Measurements from ENCODE around the gene CT45A1. TPM values are rescaled to one million over a fixed set of nuclear protein-coding genes. Genes with fewer than 3 reads are reported as not detected.
A peak's percentile ranks its signal among the peaks of the same experiment; 100 is the strongest.
"Not testable (repeated sequence)": the region's sequence is repeated elsewhere in the genome, so short reads cannot be mapped to it uniquely, and the experiment has no call there.

The CT45A1 gene, protein sequence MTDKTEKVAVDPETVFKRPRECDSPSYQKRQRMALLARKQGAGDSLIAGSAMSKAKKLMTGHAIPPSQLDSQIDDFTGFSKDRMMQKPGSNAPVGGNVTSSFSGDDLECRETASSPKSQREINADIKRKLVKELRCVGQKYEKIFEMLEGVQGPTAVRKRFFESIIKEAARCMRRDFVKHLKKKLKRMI
- not detected in 2 replicates for total RNA-seq (2022)
- Bru-seq, nascent RNA, result not detected
- BruChase-seq, experiment 1, labeled RNA remaining after a 6-hour chase, result not detected
- BruChase-seq, experiment 2, labeled RNA remaining after a 2-hour chase, result not detected
- long read RNA-seq, result 0 reads

DNA sequence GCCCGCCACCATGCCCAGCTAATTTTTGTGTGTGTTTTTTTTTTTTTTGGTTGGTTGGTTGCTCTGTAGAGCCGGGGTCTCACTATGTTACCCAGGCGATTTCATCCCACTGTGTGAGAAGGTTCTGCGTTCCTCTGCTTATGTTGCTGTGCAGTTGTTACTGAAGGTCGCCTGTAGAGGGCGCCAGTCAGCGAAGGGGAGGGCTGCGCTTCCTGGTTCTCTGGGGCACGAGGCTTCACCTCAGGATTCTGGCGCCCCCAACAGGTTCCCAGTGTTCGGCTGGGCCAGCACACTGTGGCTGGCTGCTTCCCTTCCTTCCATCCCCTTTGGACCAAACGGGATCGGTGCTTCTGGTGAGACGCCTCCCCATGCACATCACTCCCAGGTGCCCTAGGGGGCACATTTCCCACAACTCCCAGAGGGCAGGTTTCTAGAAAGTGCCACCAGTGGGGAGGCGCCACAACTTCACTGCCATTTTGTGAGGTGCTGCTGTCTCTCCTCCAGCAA lies at the start of gene CT45A1:
Gene CT45A1, plus strand, starts transcription at position 457 of the 507 bp plus-strand sequence. CDS start 5,302 bp downstream, outside the sequence.
- BruUV-seq (replicated peaks); H3K4me3 Mint-ChIP-seq (ENCODE audit: unreplicated experiment); intact Hi-C loops (cut with micrococcal nuclease); H3K36me3 Mint-ChIP-seq (ENCODE audit: insufficient read depth, unreplicated experiment); POLR2A ChIA-PET; H3K27me3 Mint-ChIP-seq (ENCODE audit: insufficient read depth, unreplicated experiment); H3K27ac Mint-ChIP-seq (ENCODE audit: low read depth, unreplicated experiment); H3K4me1 Mint-ChIP-seq (ENCODE audit: insufficient read depth, unreplicated experiment); H3K9me3 Mint-ChIP-seq (ENCODE audit: unreplicated experiment); DNase-seq (ENCODE audit: unreplicated experiment): not testable (repeated sequence)
- CTCF ChIA-PET, result interaction anchor here (0.6 to 0.7 kb wide), 2 partner anchors 13 to 15 kb away, joined by 3 to 4 read pairs; no protein-coding TSS in a partner anchor
- TF ChIP-seq, protein P1, sequence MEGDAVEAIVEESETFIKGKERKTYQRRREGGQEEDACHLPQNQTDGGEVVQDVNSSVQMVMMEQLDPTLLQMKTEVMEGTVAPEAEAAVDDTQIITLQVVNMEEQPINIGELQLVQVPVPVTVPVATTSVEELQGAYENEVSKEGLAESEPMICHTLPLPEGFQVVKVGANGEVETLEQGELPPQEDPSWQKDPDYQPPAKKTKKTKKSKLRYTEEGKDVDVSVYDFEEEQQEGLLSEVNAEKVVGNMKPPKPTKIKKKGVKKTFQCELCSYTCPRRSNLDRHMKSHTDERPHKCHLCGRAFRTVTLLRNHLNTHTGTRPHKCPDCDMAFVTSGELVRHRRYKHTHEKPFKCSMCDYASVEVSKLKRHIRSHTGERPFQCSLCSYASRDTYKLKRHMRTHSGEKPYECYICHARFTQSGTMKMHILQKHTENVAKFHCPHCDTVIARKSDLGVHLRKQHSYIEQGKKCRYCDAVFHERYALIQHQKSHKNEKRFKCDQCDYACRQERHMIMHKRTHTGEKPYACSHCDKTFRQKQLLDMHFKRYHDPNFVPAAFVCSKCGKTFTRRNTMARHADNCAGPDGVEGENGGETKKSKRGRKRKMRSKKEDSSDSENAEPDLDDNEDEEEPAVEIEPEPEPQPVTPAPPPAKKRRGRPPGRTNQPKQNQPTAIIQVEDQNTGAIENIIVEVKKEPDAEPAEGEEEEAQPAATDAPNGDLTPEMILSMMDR (IDR thresholded peaks at IDR 0.05; ENCODE audit: unreplicated experiment), result peak; percentile 25

DNA sequence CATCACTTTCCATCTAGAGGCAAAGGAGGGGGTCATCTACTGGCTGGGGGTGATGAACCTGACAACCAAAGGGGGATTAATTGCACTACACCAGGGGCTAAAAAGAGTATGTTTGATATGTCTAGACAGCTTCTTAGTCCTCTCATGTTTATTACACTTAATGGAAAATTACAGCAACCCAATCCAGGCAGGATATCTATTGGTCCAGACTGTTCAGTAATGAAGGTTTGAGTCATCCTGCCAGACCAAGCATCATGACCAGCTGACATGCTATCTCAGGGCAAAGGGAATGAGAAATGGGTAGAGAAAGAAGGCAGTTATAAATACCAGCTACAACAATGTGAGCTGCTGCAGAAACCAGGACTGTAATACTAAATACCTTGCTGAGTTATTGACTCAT lies 40.5 kb upstream of the CT45A1 start:
- BruUV-seq (replicated peaks); H3K36me3 Mint-ChIP-seq (ENCODE audit: insufficient read depth, unreplicated experiment); H3K27me3 Mint-ChIP-seq (ENCODE audit: insufficient read depth, unreplicated experiment); H3K27ac Mint-ChIP-seq (ENCODE audit: low read depth, unreplicated experiment); DNase-seq (ENCODE audit: unreplicated experiment); H3K4me1 Mint-ChIP-seq (ENCODE audit: insufficient read depth, unreplicated experiment); H3K9me3 Mint-ChIP-seq (ENCODE audit: unreplicated experiment); POLR2A ChIA-PET; CTCF ChIA-PET; H3K4me3 Mint-ChIP-seq (ENCODE audit: unreplicated experiment): not testable (repeated sequence)
- intact Hi-C loops (cut with micrococcal nuclease), result loop anchor here (5.0 kb wide), 1 partner anchor 61 kb away; no protein-coding TSS in a partner anchor

DNA sequence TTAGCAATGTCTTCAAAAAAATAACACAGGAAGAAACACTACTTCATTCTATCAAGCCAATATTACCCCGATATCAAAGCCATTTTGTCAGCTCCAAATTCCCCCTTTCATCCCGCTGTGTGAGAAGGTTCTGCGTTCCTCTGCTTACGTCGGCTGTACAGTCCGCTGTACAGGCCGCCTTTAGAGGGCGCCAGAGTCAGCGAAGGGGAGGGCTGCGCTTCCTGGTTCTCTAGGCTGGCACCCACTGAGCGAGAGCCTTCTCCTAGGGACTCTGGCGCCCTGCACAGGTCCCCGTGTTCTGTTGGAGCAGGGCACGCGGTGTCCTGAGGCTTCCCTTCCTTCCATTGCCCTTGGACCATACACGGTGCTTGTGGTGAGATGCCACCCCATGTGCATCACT lies 25.3 kb upstream of the CT45A1 start:
- Mint-ChIP-seq H3K27me3 (ENCODE audit: insufficient read depth, unreplicated experiment) (peaks cover 44% of the 10 kb centered on the region), H3K27ac (ENCODE audit: low read depth, unreplicated experiment) (no peak overlapping the region), H3K36me3 (ENCODE audit: insufficient read depth, unreplicated experiment) (no peaks in the 10 kb centered on the region), H3K9me3 (ENCODE audit: unreplicated experiment) (no peaks in the 10 kb centered on the region), H3K4me3 (ENCODE audit: unreplicated experiment) (no peak overlapping the region), H3K4me1 (ENCODE audit: insufficient read depth, unreplicated experiment) (no peaks in the 10 kb centered on the region)
- ChIA-PET POLR2A (no interaction called here), CTCF (no interaction called here)
- BruUV-seq (replicated peaks), result no TSS peak
- TF ChIP-seq, protein P1 (IDR thresholded peaks at IDR 0.05; ENCODE audit: unreplicated experiment), result no peak
- DNase-seq (ENCODE audit: unreplicated experiment), result no peak
- intact Hi-C loops (cut with micrococcal nuclease), result no loop called here

DNA sequence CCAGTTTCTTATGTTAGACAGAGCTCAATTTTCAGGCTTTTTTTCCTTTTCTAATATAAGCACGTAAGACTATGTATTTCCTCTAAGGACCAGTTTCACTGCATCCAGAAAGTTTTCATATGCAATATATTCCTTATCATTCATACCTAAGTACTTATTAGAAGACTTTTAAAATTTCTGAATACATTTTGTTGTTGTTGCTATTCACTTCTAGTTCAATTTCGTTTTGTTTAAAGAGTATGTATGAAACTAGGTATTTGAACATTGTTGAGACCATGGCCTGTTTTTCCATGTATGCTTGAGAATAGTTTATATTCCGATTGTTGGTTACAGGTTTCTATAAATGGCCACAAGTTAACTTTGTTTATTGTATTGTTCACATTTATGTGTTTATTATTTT lies 18.0 kb upstream of the CT45A1 start:
- intact Hi-C loops (cut with micrococcal nuclease), result no loop called here
- DNase-seq (ENCODE audit: unreplicated experiment), result no peak
- Mint-ChIP-seq H3K9me3 (ENCODE audit: unreplicated experiment) (no peaks in the 10 kb centered on the region), H3K4me1 (ENCODE audit: insufficient read depth, unreplicated experiment) (no peaks in the 10 kb centered on the region), H3K4me3 (ENCODE audit: unreplicated experiment) (no peak overlapping the region), H3K27ac (ENCODE audit: low read depth, unreplicated experiment) (no peak overlapping the region), H3K36me3 (ENCODE audit: insufficient read depth, unreplicated experiment) (no peaks in the 10 kb centered on the region), H3K27me3 (ENCODE audit: insufficient read depth, unreplicated experiment) (peaks cover 61% of the 10 kb centered on the region)
- TF ChIP-seq, protein P1 (IDR thresholded peaks at IDR 0.05; ENCODE audit: unreplicated experiment), result no peak
- BruUV-seq (replicated peaks), result no TSS peak
- ChIA-PET POLR2A (no interaction called here), CTCF (no interaction called here)
